ENCODE measurements around the gene KREMEN1.

The KREMEN1 gene

GRCh38 chr22:29134448-29134847, 61.6 kb downstream of the KREMEN1 start:
- no peak for DNase-seq

GRCh38 chr22:29136782-29137700, 64.2 kb downstream of the KREMEN1 start:
- DNase-seq, result no peak

- no peak for DNase-seq
Observed at GRCh38 chr22:29138556-29139305, 65.9 kb downstream of the KREMEN1 start.

GRCh38 chr22:29139965-29140782, 67.3 kb downstream of the KREMEN1 start:
- DNase-seq, result no peak

- DNase-seq, result no peak
Observed at GRCh38 chr22:29141078-29141688, 68.3 kb downstream of the KREMEN1 start.

- DNase-seq, result no peak
Observed at GRCh38 chr22:29142116-29142515, 69.3 kb downstream of the KREMEN1 start.

- DNase-seq, result no peak
Observed at GRCh38 chr22:29143941-29144785, 71.3 kb downstream of the KREMEN1 start.

- no peak for DNase-seq
Observed at GRCh38 chr22:29144786-29145160, 71.9 kb downstream of the KREMEN1 start.

- DNase-seq, result no peak
Observed at GRCh38 chr22:29145321-29146072, 72.7 kb downstream of the KREMEN1 start.

GRCh38 chr22:29146091-29146560, 73.3 kb downstream of the KREMEN1 start:
- no peak for DNase-seq

- DNase-seq, result no peak
Observed at GRCh38 chr22:29146771-29147170, 73.9 kb downstream of the KREMEN1 start.

- no peak for DNase-seq
Observed at GRCh38 chr22:29147331-29147899, 74.6 kb downstream of the KREMEN1 start.

GRCh38 chr22:29148036-29148435, 75.2 kb downstream of the KREMEN1 start:
- no peak for DNase-seq

- DNase-seq, result no peak
Observed at GRCh38 chr22:29148826-29149225, 76.0 kb downstream of the KREMEN1 start.

- no peak for DNase-seq
Observed at GRCh38 chr22:29149841-29150555, 77.2 kb downstream of the KREMEN1 start.

- no peak for DNase-seq
Observed at GRCh38 chr22:29150701-29151100, 77.9 kb downstream of the KREMEN1 start.

- no peak for DNase-seq
Observed at GRCh38 chr22:29151316-29151715, 78.5 kb downstream of the KREMEN1 start.

GRCh38 chr22:29152045-29152953, 79.5 kb downstream of the KREMEN1 start:
- no peak for DNase-seq

Data from activated T-cell treated with anti-CD3 and anti-CD28 coated beads, Interleukin-2, amount 50 U/mL, for 1 hour (primary cell).